Spinal cord (tissue), 10 donors: Measurements from ENCODE around the gene CDCA8. TPM values are rescaled to one million over a fixed set of nuclear protein-coding genes. Genes with fewer than 3 reads are reported as not detected.
"Not testable (repeated sequence)": the region's sequence is repeated elsewhere in the genome, so short reads cannot be mapped to it uniquely, and the experiment has no call there.

Source experiments
- DNase-seq, 6 donors: peaks; one replicate each; pipeline versions ENCODE4 v3.0.0 to v3.0.0-alpha.2; 2013 to 2015; ENCODE audit warnings: low spot score in 6 of 6, low read depth in 4 of 6
- H3K27ac ChIP-seq: one replicate; pipeline ENCODE4 v1.5.1; 2013; ENCODE audit warnings: low read depth, low read length, control low read depth
- H3K27me3 ChIP-seq: one replicate; pipeline ENCODE4 v1.6.1; 2013; ENCODE audit warnings: low read length; ENCODE audit not compliant: control insufficient read depth, insufficient read depth
- H3K36me3 ChIP-seq: one replicate; pipeline ENCODE4 v1.6.1; 2013; ENCODE audit warnings: low read length; ENCODE audit not compliant: control insufficient read depth, insufficient read depth
- H3K4me1 ChIP-seq: one replicate; pipeline ENCODE4 v1.6.1; 2013; ENCODE audit warnings: low read length; ENCODE audit not compliant: control insufficient read depth, insufficient read depth
- H3K4me3 ChIP-seq: one replicate; pipeline ENCODE4 v1.5.1; 2013; ENCODE audit warnings: low read depth, low read length, control low read depth
- H3K9me3 ChIP-seq: one replicate; pipeline ENCODE4 v1.6.1; 2013; ENCODE audit warnings: low read length; ENCODE audit not compliant: control insufficient read depth, insufficient read depth
- WGBS: methylation state at CpG from one replicate; pipeline ENCODE4 v1.1.5; 2013; ENCODE audit warnings: missing lambda C conversion rate; ENCODE audit not compliant: insufficient coverage; 5-methylcytosine and 5-hydroxymethylcytosine counted together
- polyA plus RNA-seq, 2 donors: library from polyadenylated mRNA; unstranded; fragments of 120-200 nt; gene quantifications; one replicate each; pipeline ENCODE4 v1.2.1, GENCODE V29; 2013; ENCODE audit not compliant: insufficient read length in 2 of 2
- total RNA-seq, 2 donors: library from RNA; depleted of rRNA in 1 of 2; stranded (reverse); fragments of 120-200 nt in 1 of 2; fragments of >200 nt in 1 of 2; gene quantifications; one replicate each; pipeline versions ENCODE4 v1.2.3 to v1.2.4, GENCODE V29; 2013 to 2014
- donor health status: healthy.

CDCA8 gene
- total and polyA plus RNA-seq, 4 donors: 2.2 to 8.1 (median 5.2) TPM

GRCh38 chr1:37726751-37727585, 34.7 kb downstream of the CDCA8 start:
- peaks cover 31% of the 10 kb centered on the region for H3K36me3 ChIP-seq
- H3K9me3 ChIP-seq: no peaks in the 10 kb centered on the region
- peaks cover 37% of the 10 kb centered on the region for H3K4me1 ChIP-seq
- no peaks in the 10 kb centered on the region for H3K27me3 ChIP-seq
- peak overlapping the region; percentile 27 for H3K27ac ChIP-seq
- DNase-seq: peak in 4 of 6 donors; percentile 1 to 89 (median 48)
- WGBS: 45% methylated on average over 14 of the region's 15 CpGs
- H3K4me3 ChIP-seq: no peak overlapping the region

- H3K27ac ChIP-seq: no peak overlapping the region
- no peak overlapping the region for H3K4me3 ChIP-seq
- H3K4me1 ChIP-seq: peaks cover 27% of the 10 kb centered on the region
- DNase-seq: no peak
- H3K36me3 ChIP-seq: peaks cover 26% of the 10 kb centered on the region
- no peaks in the 10 kb centered on the region for H3K9me3 ChIP-seq
- WGBS: 82% methylated on average over 4 of the region's 4 CpGs
- H3K27me3 ChIP-seq: no peaks in the 10 kb centered on the region
These were observed 36.1 kb downstream of the CDCA8 start for GRCh38 chr1:37728416-37728815.

- H3K36me3 ChIP-seq: peaks cover 27% of the 10 kb centered on the region
- peaks cover 25% of the 10 kb centered on the region for H3K4me1 ChIP-seq
- no peak for DNase-seq
- no peak overlapping the region for H3K27ac ChIP-seq
- H3K4me3 ChIP-seq: no peak overlapping the region
- H3K9me3 ChIP-seq: no peaks in the 10 kb centered on the region
- peaks cover 6% of the 10 kb centered on the region for H3K27me3 ChIP-seq
- 71% methylated on average over 1 of the region's 5 CpGs for WGBS
These were observed 38.1 kb downstream of the CDCA8 start for GRCh38 chr1:37730376-37730775.

- no peak overlapping the region for H3K4me3 ChIP-seq
- 88% methylated on average over 13 of the region's 15 CpGs for WGBS
- DNase-seq: no peak
- H3K27ac ChIP-seq: no peak overlapping the region
- H3K4me1 ChIP-seq: peaks cover 15% of the 10 kb centered on the region
- H3K27me3 ChIP-seq: peaks cover 11% of the 10 kb centered on the region
- peaks cover 24% of the 10 kb centered on the region for H3K36me3 ChIP-seq
- no peaks in the 10 kb centered on the region for H3K9me3 ChIP-seq
These were observed 39.1 kb downstream of the CDCA8 start for GRCh38 chr1:37731312-37732019.

- Histone ChIP-seq H3K27ac (no peak overlapping the region), H3K27me3 (peaks cover 11% of the 10 kb centered on the region), H3K36me3 (peaks cover 19% of the 10 kb centered on the region), H3K9me3 (no peaks in the 10 kb centered on the region), H3K4me1 (peaks cover 7% of the 10 kb centered on the region), H3K4me3 (no peak overlapping the region)
- no peak for DNase-seq
- 77% methylated on average over 12 of the region's 12 CpGs for WGBS
These were observed 39.9 kb downstream of the CDCA8 start for GRCh38 chr1:37732111-37732780.

- DNase-seq: peak in 1 of 6 donors; percentile 39
- Histone ChIP-seq H3K9me3 (no peaks in the 10 kb centered on the region), H3K27ac (no peak overlapping the region), H3K4me1 (peaks cover 5% of the 10 kb centered on the region), H3K36me3 (peaks cover 12% of the 10 kb centered on the region), H3K4me3 (no peak overlapping the region), H3K27me3 (peaks cover 11% of the 10 kb centered on the region)
- 13% methylated on average over 28 of the region's 32 CpGs for WGBS
These were observed 42.6 kb downstream of the CDCA8 start for GRCh38 chr1:37734629-37735591.

GRCh38 chr1:37737975-37738374, 45.7 kb downstream of the CDCA8 start:
- not testable (repeated sequence) for H3K4me3 ChIP-seq
- H3K27me3 ChIP-seq: peaks cover 11% of the 10 kb centered on the region
- WGBS: 85% methylated on average over 4 of the region's 7 CpGs

GRCh38 chr1:37738619-37739018, 46.3 kb downstream of the CDCA8 start:
- not testable (repeated sequence) for H3K36me3 ChIP-seq, H3K4me1 ChIP-seq, H3K4me3 ChIP-seq, H3K9me3 ChIP-seq, DNase-seq, H3K27ac ChIP-seq
- WGBS: 100% methylated on average over 1 of the region's 4 CpGs
- peaks cover 11% of the 10 kb centered on the region for H3K27me3 ChIP-seq

More at GRCh38 chr1:37737975-37738374, 45.7 kb downstream of the CDCA8 start:
- H3K9me3 ChIP-seq, DNase-seq, H3K27ac ChIP-seq, H3K4me1 ChIP-seq, H3K36me3 ChIP-seq: not testable (repeated sequence)

GRCh38 chr1:37739222-37739621, 46.9 kb downstream of the CDCA8 start:
- Histone ChIP-seq H3K27me3 (peaks cover 11% of the 10 kb centered on the region), H3K9me3 (no peaks in the 10 kb centered on the region), H3K4me3 (no peak overlapping the region), H3K4me1 (peaks cover 5% of the 10 kb centered on the region), H3K27ac (no peak overlapping the region), H3K36me3 (peaks cover 3% of the 10 kb centered on the region)
- DNase-seq: no peak
- WGBS: no CpG with 5 or more reads among the region's 2 CpGs
